WTC11 (cell line): ENCODE data around the gene PKLR. TPM values are rescaled to one million over a fixed set of nuclear protein-coding genes. Genes with fewer than 3 reads are reported as not detected.

ENCODE experiments used
- AR ChIP-seq: fragments of 250-450 bp; sonication (Bioruptor Pico); IDR thresholded peaks from 2 replicates; pipeline ENCODE4 v1.9.0; 2021; ENCODE audit warnings: mild to moderate bottlenecking
- ARID4B ChIP-seq: sonication (generic); formaldehyde crosslinking; IDR thresholded peaks from 2 replicates; pipeline ENCODE4 v1.8.0; 2023; ENCODE audit warnings: missing genetic modification reagents, mild to moderate bottlenecking, borderline replicate concordance
- ATF3 ChIP-seq: sonication (generic); formaldehyde crosslinking; conservative IDR thresholded peaks from 2 replicates; pipeline ENCODE4 v1.8.1; 2022; ENCODE audit warnings: mild to moderate bottlenecking, missing genetic modification reagents
- ATF6 ChIP-seq: sonication (generic); formaldehyde crosslinking; IDR thresholded peaks from 2 replicates; pipeline ENCODE4 v1.8.1; 2023; ENCODE audit warnings: mild to moderate bottlenecking, missing genetic modification reagents
- EMX1 ChIP-seq: fragments of 250-450 bp; sonication (Bioruptor Pico); IDR thresholded peaks from 2 replicates; pipeline ENCODE4 v1.8.0; 2021; ENCODE audit warnings: mild to moderate bottlenecking
- IRF1 ChIP-seq: sonication (generic); formaldehyde crosslinking; IDR thresholded peaks from 2 replicates; pipeline ENCODE4 v1.8.0; 2023; ENCODE audit warnings: missing genetic modification reagents
- JUN ChIP-seq: sonication (generic); formaldehyde crosslinking; IDR thresholded peaks from 2 replicates; pipeline ENCODE4 v1.8.0; 2023; ENCODE audit warnings: mild to moderate bottlenecking, missing genetic modification reagents
- KAT7 ChIP-seq: sonication (generic); formaldehyde crosslinking; IDR thresholded peaks from 2 replicates; pipeline ENCODE4 v1.8.1; 2023; ENCODE audit warnings: missing genetic modification reagents, mild to moderate bottlenecking, borderline replicate concordance
- MXD4 ChIP-seq: fragments of 250-450 bp; sonication (Bioruptor Pico); IDR thresholded peaks from 2 replicates; pipeline ENCODE4 v1.8.0; 2021; ENCODE audit warnings: mild to moderate bottlenecking, moderate library complexity, borderline replicate concordance
- PRDM15 ChIP-seq: sonication (generic); formaldehyde crosslinking; IDR thresholded peaks from 2 replicates; pipeline ENCODE4 v1.8.0; 2022; ENCODE audit warnings: missing genetic modification reagents
- SP1 ChIP-seq: sonication (generic); formaldehyde crosslinking; conservative IDR thresholded peaks from 2 replicates; pipeline ENCODE4 v1.8.1; 2022; ENCODE audit warnings: missing genetic modification reagents
- STAT6 ChIP-seq: sonication (generic); formaldehyde crosslinking; conservative IDR thresholded peaks from 2 replicates; pipeline ENCODE4 v1.8.1; 2023; ENCODE audit warnings: mild to moderate bottlenecking, low read depth, missing genetic modification reagents, moderate library complexity
- USF2 ChIP-seq: sonication (generic); formaldehyde crosslinking; IDR thresholded peaks from 2 replicates; pipeline ENCODE4 v1.8.1; 2023; ENCODE audit warnings: mild to moderate bottlenecking, missing genetic modification reagents, moderate library complexity
- ZNF232 ChIP-seq: sonication (generic); formaldehyde crosslinking; IDR thresholded peaks from 2 replicates; pipeline ENCODE4 v1.8.0; 2022; ENCODE audit warnings: mild to moderate bottlenecking, missing genetic modification reagents
- ZNF281 ChIP-seq: sonication (generic); formaldehyde crosslinking; IDR thresholded peaks from 2 replicates; pipeline ENCODE4 v1.8.0; 2023; ENCODE audit warnings: mild to moderate bottlenecking, missing genetic modification reagents
- total RNA-seq: library from RNA; stranded (reverse); gene quantifications from 3 replicates; pipeline ENCODE4 v1.2.3, GENCODE V29; 2021

PKLR gene
- total RNA-seq, 1 experiment from 2014 or later: 1.5 TPM

GRCh38 chr1:155277070-155277901, 24.0 kb downstream of the PKLR start, which contains the start of gene HCN3 (continued):
- TF ChIP-seq AR (CRISPR knock-in tag) (no peak), ZNF281 (CRISPR knock-in tag) (no peak), STAT6 (CRISPR knock-in tag) (no peak), USF2 (CRISPR knock-in tag) (peak; percentile 14; the same call in 1 of the 2 replicates), ZNF232 (0 out of 2 replicates have a peak, but pooled peaks have one; percentile 15), MXD4 (CRISPR knock-in tag) (no peak), EMX1 (no peak), ARID4B (CRISPR knock-in tag) (peak; percentile 36; the same call in 1 of the 2 replicates), SP1 (CRISPR knock-in tag) (peak; percentile 84), ATF6 (no peak), JUN (CRISPR knock-in tag) (no peak), ATF3 (CRISPR knock-in tag) (no peak), KAT7 (CRISPR knock-in tag) (peak; percentile 32; the same call in 1 of the 2 replicates), PRDM15 (CRISPR knock-in tag) (peak; percentile 84), IRF1 (CRISPR knock-in tag) (0 out of 2 replicates have a peak, but pooled peaks have one; percentile 24)
